ENCODE data around the gene LAP3.

LAP3 gene

DNA sequence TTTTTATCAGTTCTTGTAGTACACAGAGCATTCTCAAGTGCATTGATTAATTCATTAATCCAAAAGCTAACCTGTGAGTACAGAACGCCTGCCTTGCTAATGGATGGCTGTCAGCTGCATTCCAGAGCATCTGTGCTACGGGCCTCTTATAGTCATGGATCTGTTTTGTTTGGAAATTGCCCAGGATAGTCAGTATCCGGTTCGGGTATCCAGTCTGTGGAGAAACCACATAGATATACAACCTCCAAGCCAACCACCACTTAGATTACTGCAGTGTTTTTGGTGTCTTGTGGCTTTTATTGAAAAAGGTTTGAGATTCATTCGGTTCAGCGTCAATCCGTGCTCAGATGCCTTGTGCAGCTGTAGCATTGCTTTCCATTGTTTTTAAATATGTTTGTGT lies 4.0 kb downstream of the LAP3 start:
- TF ChIP-seq ZNF274 (IDR thresholded peaks at IDR 0.05; ENCODE audit: low read depth, low read length), result no peak
- no peak overlapping the region for H3K4me3 ChIP-seq (ENCODE audit: low read length)

DNA sequence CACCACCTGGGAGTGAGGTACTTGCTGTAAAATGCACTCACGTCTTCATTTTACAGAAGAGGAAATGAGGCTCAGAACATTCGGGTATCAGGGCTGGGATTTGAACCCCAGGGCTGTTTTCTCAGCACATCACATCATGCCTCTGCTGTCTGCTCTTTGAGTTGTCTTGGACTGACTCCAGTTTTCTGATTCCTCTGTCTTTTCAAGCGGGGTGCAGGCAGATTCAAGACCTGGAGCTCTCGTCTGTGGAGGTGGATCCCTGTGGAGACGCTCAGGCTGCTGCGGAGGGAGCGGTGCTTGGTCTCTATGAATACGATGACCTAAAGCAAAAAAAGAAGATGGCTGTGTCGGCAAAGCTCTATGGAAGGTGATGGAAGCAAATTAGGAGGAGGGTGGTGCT lies 6.3 kb downstream of the LAP3 start:
- no peak overlapping the region for H3K4me3 ChIP-seq (ENCODE audit: low read length)
- no peak for TF ChIP-seq ZNF274 (IDR thresholded peaks at IDR 0.05; ENCODE audit: low read depth, low read length)

GRCh38 chr4:17583941-17584340 lies 6.9 kb downstream of the LAP3 start:
- H3K4me3 ChIP-seq (ENCODE audit: low read length), result no peak overlapping the region
- TF ChIP-seq ZNF274 (IDR thresholded peaks at IDR 0.05; ENCODE audit: low read depth, low read length), result no peak

- TF ChIP-seq ZNF274 (IDR thresholded peaks at IDR 0.05; ENCODE audit: low read depth, low read length), result no peak
- no peak overlapping the region for H3K4me3 ChIP-seq (ENCODE audit: low read length)
These were observed 7.7 kb downstream of the LAP3 start for GRCh38 chr4:17584521-17585213.

GRCh38 chr4:17587094-17587822 lies 10.3 kb downstream of the LAP3 start:
- TF ChIP-seq ZNF274 (IDR thresholded peaks at IDR 0.05; ENCODE audit: low read depth, low read length), result no peak
- H3K4me3 ChIP-seq (ENCODE audit: low read length), result no peak overlapping the region

GRCh38 chr4:17589355-17589754 lies 12.4 kb downstream of the LAP3 start:
- H3K4me3 ChIP-seq (ENCODE audit: low read length), result no peak overlapping the region
- no peak for TF ChIP-seq ZNF274 (IDR thresholded peaks at IDR 0.05; ENCODE audit: low read depth, low read length)

DNA sequence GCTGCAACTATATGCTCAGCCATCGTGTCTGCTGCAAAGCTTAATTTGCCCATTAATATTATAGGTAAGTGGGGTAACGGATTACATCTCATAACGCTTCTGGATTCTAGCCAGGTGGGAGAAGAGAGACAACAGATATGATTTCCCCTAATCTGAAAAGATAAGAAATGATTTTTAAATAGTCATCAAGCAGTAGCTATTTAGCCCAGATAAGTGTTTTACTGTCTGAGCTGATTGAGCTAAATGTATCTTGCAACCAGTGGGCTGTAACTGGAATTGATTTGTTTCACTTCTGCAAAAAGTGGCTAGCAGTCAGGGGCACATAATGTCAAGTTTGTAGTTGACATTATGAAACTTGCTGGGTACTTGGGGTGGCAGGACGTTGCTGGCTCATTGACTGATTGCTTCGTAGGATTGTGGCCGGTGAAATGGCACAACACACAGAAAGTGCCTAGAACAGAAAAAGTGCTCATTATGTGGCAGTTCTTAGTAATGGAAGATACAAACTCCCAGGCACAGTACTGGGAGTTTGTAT lies 18.5 kb downstream of the LAP3 start:
- TF ChIP-seq ZNF274 (IDR thresholded peaks at IDR 0.05; ENCODE audit: low read depth, low read length), result no peak
- H3K4me3 ChIP-seq (ENCODE audit: low read length), result no peak overlapping the region

DNA sequence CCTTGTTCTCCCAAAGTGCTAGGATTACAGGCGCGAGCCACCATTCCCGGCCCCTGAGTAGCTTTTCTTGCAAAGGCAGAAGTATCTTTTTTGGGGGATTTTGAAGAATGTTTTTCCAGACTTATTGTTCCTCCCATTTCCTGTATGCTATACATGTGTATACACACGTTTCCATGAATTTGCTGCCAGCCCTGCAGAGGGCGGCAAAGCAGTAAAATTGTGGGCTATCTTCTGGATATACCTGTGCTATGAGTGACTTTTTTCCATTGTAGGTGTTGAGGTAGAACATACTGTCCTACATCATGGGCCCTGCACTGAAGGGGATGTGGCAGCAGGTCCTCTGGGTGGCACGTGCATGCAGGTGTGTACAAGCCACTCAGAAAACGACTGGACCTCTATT lies 20.5 kb downstream of the LAP3 start:
- no peak for TF ChIP-seq ZNF274 (IDR thresholded peaks at IDR 0.05; ENCODE audit: low read depth, low read length)
- no peak overlapping the region for H3K4me3 ChIP-seq (ENCODE audit: low read length)

GRCh38 chr4:17599826-17600225 lies 22.8 kb downstream of the LAP3 start:
- TF ChIP-seq ZNF274 (IDR thresholded peaks at IDR 0.05; ENCODE audit: low read depth, low read length), result no peak

GRCh38 chr4:17605236-17605635 lies 28.2 kb downstream of the LAP3 start:
- TF ChIP-seq ZNF274 (IDR thresholded peaks at IDR 0.05; ENCODE audit: low read depth, low read length), result no peak
- H3K4me3 ChIP-seq (ENCODE audit: low read length), result no peak overlapping the region

More at GRCh38 chr4:17599826-17600225, 22.8 kb downstream of the LAP3 start:
- H3K4me3 ChIP-seq (ENCODE audit: low read length), result no peak overlapping the region

GRCh38 chr4:17613761-17614415 lies 36.9 kb downstream of the LAP3 start:
- TF ChIP-seq ZNF274 (IDR thresholded peaks at IDR 0.05; ENCODE audit: low read depth, low read length), result no peak

DNA sequence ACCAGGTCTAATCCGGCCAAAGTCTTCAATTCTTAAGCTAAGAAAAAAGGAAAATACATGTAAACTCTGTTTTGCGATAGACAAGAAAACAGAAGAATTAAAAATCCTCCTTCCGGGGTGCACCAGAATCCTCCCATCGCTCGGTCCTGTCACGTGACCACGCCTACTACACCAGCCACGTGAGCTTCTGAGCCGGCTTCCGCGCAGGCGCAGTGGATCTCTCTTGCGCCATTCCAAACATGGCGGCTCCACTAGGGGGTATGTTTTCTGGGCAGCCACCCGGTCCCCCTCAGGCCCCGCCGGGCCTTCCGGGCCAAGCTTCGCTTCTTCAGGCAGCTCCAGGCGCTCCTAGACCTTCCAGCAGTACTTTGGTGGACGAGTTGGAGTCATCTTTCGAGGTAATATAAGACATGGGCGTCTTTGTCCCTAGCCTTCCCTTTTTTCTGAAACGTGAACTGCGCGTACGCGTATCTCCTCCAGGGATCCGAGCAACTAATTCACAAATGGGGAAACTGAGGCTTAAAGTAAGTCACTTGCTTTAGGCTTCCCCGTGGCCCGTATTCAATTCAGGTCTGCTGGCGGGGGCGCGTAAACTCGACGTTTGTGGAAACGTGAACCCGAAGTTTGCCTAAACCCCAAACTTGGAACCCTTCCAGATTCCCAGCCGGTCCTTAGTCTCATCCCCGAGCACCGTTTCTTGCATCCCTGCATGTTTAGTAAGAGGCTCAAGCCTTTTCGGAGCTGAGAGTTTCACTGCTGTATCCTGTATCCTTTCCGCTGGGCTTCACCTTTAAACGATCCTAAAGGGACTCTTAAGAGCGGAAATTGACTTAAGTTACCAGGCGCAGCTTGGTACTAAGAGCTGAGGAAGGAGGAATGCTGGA lies 37.7 kb downstream of the LAP3 start, which contains the start of gene MED28:
Gene MED28, plus strand, starts transcription at position 226 of the 884 bp plus-strand sequence. Its CDS starts 14 bp downstream, at position 240.
- peak within 1 kb of the TSS; percentile 98 for H3K4me3 ChIP-seq (ENCODE audit: low read length)
- no peak for TF ChIP-seq ZNF274 (IDR thresholded peaks at IDR 0.05; ENCODE audit: low read depth, low read length)

More at GRCh38 chr4:17613761-17614415, 36.9 kb downstream of the LAP3 start:
- H3K4me3 ChIP-seq (ENCODE audit: low read length), result peak overlapping the region; percentile 98

- no peak overlapping the region; the same call in 1 of the 2 replicates for H3K4me3 ChIP-seq (ENCODE audit: low read length)
- TF ChIP-seq ZNF274 (IDR thresholded peaks at IDR 0.05; ENCODE audit: low read depth, low read length), result no peak
These were observed 39.3 kb downstream of the LAP3 start for GRCh38 chr4:17616283-17616682.
